Measurements from ENCODE around the gene GALNT13. TPM values are rescaled to one million over a fixed set of nuclear protein-coding genes. Genes with fewer than 3 reads are reported as not detected.

Gene GALNT13
- total and polyA plus RNA-seq, 2 donors (not counting 1 experiment from before 2014, with no cell fraction given): not detected

GRCh38 chr2:154228566-154229280 lies 357.0 kb downstream of the GALNT13 start:
- Histone ChIP-seq H3K9ac (ENCODE audit: low read length) (no peak overlapping the region), H4K20me1 (ENCODE audit: control insufficient read depth, insufficient read depth, low read length, poor library complexity, severe bottlenecking) (no peaks in the 10 kb centered on the region), H3K4me2 (replicated peaks; ENCODE audit: low read depth, low read length, poor library complexity, severe bottlenecking) (no peak overlapping the region), H3K79me2 (ENCODE audit: control insufficient read depth, insufficient read depth, low read length) (no peaks in the 10 kb centered on the region), H2AFZ (ENCODE audit: insufficient read depth, low read depth, low read length, poor library complexity, severe bottlenecking) (no peak overlapping the region), H3K9me3 (ENCODE audit: control extremely low read depth in 1 of 3, control insufficient read depth in 2 of 3, insufficient read depth in 1 of 3, low read length in 2 of 3) (no peaks in the 10 kb centered on the region), H3K4me1 (ENCODE audit: control insufficient read depth in 2 of 2, insufficient read depth in 2 of 2, low read length in 2 of 2) (no peaks in the 10 kb centered on the region), H3K27ac (ENCODE audit: low read length in 2 of 2) (no peak overlapping the region), H3K27me3 (replicated peaks in 1 of 4; ENCODE audit: control extremely low read depth in 1 of 4, control insufficient read depth in 3 of 4, insufficient read depth in 4 of 4, low read length in 3 of 4) (no peaks in the 10 kb centered on the region), H3K36me3 (replicated peaks in 1 of 2; ENCODE audit: control extremely low read depth in 1 of 2, control insufficient read depth in 1 of 2, extremely low read depth in 1 of 2, insufficient read depth in 2 of 2, low read length in 1 of 2) (no peaks in the 10 kb centered on the region), H3K4me3 (ENCODE audit: control extremely low read depth in 1 of 5, extremely low read depth in 1 of 5, insufficient read depth in 1 of 5, low read depth in 2 of 5, low read length in 4 of 5) (no peak overlapping the region)
- H3K9me3 Mint-ChIP-seq (ENCODE audit: insufficient read depth): no peaks in the 10 kb centered on the region
- H3K27ac Mint-ChIP-seq: no peak overlapping the region
- H3K4me3 Mint-ChIP-seq: no peak overlapping the region
- DNase-seq (no peak), ATAC-seq (ENCODE audit: low read depth) (no peak)
- TF ChIP-seq CTCF (IDR thresholded peaks at IDR 0.05) (no peak), EZH2 (IDR thresholded peaks at IDR 0.05; ENCODE audit: borderline replicate concordance, insufficient read depth, low read depth, low read length, poor library complexity, severe bottlenecking) (no peak)
- intact Hi-C loops (cut with micrococcal nuclease): no loop called here
- H3K27me3 Mint-ChIP-seq: no peaks in the 10 kb centered on the region
- no CpG with 5 or more reads among the region's 3 CpGs for WGBS (ENCODE audit: insufficient coverage)
- no peaks in the 10 kb centered on the region for H3K4me1 Mint-ChIP-seq
- CTCF ChIA-PET: interaction anchor here (0.7 kb wide), 1 partner anchor 153 kb away, joined by 3 read pairs; no protein-coding TSS in a partner anchor
- POLR2A ChIA-PET: no interaction called here

- H3K4me2 ChIP-seq (replicated peaks; ENCODE audit: low read depth, low read length, poor library complexity, severe bottlenecking): no peak overlapping the region
- H3K4me1 Mint-ChIP-seq: no peaks in the 10 kb centered on the region
- TF ChIP-seq CTCF (IDR thresholded peaks at IDR 0.05) (no peak), EZH2 (IDR thresholded peaks at IDR 0.05; ENCODE audit: borderline replicate concordance, insufficient read depth, low read depth, low read length, poor library complexity, severe bottlenecking) (no peak)
- H3K9ac ChIP-seq (ENCODE audit: low read length): no peak overlapping the region
- no peaks in the 10 kb centered on the region for H3K36me3 ChIP-seq (replicated peaks in 1 of 2; ENCODE audit: control extremely low read depth in 1 of 2, control insufficient read depth in 1 of 2, extremely low read depth in 1 of 2, insufficient read depth in 2 of 2, low read length in 1 of 2)
- H3K27me3 ChIP-seq (replicated peaks in 1 of 4; ENCODE audit: control extremely low read depth in 1 of 4, control insufficient read depth in 3 of 4, insufficient read depth in 4 of 4, low read length in 3 of 4): no peaks in the 10 kb centered on the region
- H3K9me3 Mint-ChIP-seq (ENCODE audit: insufficient read depth): no peaks in the 10 kb centered on the region
- no peaks in the 10 kb centered on the region for H3K27me3 Mint-ChIP-seq
- no peaks in the 10 kb centered on the region for H3K4me1 ChIP-seq (ENCODE audit: control insufficient read depth in 2 of 2, insufficient read depth in 2 of 2, low read length in 2 of 2)
- H3K4me3 ChIP-seq (ENCODE audit: control extremely low read depth in 1 of 5, extremely low read depth in 1 of 5, insufficient read depth in 1 of 5, low read depth in 2 of 5, low read length in 4 of 5): no peak overlapping the region
- no peaks in the 10 kb centered on the region for H3K79me2 ChIP-seq (ENCODE audit: control insufficient read depth, insufficient read depth, low read length)
- H3K4me3 Mint-ChIP-seq: no peak overlapping the region
- no peaks in the 10 kb centered on the region for H3K9me3 ChIP-seq (ENCODE audit: control extremely low read depth in 1 of 3, control insufficient read depth in 2 of 3, insufficient read depth in 1 of 3, low read length in 2 of 3)
- ATAC-seq (ENCODE audit: low read depth): no peak
- no peak for DNase-seq
- no peak overlapping the region for H2AFZ ChIP-seq (ENCODE audit: insufficient read depth, low read depth, low read length, poor library complexity, severe bottlenecking)
- H4K20me1 ChIP-seq (ENCODE audit: control insufficient read depth, insufficient read depth, low read length, poor library complexity, severe bottlenecking): no peaks in the 10 kb centered on the region
- POLR2A ChIA-PET: no interaction called here
- H3K27ac Mint-ChIP-seq: no peak overlapping the region
- intact Hi-C loops (cut with micrococcal nuclease): no loop called here
- CTCF ChIA-PET: no interaction called here
- H3K27ac ChIP-seq (ENCODE audit: low read length in 2 of 2): no peak overlapping the region
These were observed 358.2 kb downstream of the GALNT13 start for GRCh38 chr2:154229966-154230365.
